GM19043 (cell line): Measurements from ENCODE around the gene E2F2.

Source experiments
- ATAC-seq: cut with Tn5 transposase; IDR thresholded peaks from one replicate; pipeline ENCODE4 v1.9.1; 2021; ENCODE audit warnings: low read depth; ENCODE audit not compliant: unreplicated experiment

Gene E2F2

GRCh38 chr1:23489842-23490241 lies 41.2 kb downstream of the E2F2 start:
- ATAC-seq = no peak

- ATAC-seq = no peak
Measured at GRCh38 chr1:23485002-23485332, 46.1 kb downstream of the E2F2 start.

DNA sequence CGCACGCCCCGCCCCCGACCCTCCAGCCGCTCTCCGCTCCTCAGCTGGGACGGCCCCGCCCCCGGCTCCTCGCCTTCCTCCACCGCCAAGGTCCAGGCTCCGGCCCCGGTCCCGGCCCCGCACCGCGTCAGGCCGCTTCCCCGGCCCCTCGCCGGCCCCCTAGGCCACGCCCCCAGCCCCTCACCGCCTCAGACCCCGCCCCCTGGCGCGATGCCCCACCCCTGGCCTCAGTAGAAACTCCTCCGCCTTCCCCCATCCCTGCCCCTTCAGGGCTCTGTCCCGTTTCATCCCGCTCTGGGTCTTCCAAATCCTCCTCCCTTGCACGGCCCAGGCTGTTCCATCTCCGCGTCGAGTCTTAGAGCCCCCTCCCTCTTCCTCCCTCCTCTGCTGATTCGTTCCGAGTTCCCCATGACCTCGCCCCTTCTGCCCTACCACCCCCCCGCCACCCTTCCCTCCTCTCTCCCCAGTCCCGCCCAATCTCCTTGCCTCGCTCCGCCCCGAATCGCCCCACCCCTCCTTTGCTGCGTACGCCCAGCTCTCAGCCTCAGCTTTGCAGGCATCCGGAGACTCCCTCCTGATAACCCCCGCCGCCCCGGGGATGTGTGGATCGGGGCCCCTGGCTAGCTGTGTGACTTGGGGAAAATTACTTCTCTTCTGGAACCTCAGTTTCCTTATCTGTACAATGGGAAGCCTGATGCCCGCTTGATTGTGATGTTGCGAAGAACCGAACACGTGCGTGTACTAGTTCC lies 46.6 kb downstream of the E2F2 start:
- ATAC-seq = no peak

DNA sequence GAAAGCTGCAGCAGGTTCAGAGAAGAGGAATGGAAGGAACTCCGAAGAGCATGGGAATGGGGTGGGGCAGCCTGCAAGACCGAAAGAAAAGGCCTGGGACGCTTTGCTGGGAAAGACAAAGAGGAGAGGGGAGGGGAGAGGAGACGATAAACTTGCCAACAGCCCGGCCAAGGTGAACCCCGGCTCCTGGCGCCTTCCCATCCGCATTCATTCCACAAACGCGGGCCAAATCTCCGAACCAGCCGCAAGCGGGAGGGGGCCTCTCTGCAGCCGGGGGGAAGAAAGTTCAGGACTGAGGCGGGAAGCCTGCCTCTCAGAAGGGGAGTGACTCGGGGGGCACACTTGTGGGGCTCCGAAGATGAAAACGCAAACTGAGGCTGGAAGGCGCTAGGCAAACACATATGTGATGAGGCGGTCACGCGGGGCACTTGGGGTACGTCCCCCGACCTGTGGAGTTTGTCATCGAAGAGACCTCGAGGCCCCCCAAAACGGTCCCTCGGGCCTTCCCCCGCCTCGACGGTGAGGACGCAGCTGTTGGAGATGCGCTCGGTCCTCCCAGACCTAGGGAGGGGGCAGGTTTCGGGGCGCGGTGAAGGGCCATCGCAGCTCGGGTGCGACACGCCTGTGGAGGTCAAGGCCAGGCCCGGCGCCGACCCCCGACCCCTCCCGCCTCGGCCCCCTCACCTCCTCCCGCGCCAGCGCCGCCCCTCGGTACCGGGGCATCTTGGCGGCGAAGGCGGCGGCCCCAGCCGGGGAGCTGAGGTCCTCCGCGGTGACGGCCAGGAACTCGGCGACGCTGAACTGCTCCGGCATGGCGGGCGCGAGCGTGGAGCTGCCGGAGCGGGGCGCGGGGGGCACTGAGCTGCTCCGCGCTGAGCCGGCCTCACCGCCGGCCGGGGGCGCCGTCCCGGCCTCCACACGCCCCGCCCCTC lies 47.4 kb downstream of the E2F2 start, which contains the start of gene ASAP3:
Gene ASAP3, minus strand, starts transcription at position 859 of the 932 bp plus-strand sequence. Its CDS starts 46 bp downstream, at position 813.
- no peak for ATAC-seq

- no peak for ATAC-seq
Measured at GRCh38 chr1:23481904-23482303, 49.1 kb downstream of the E2F2 start.

- ATAC-seq = no peak
Measured at GRCh38 chr1:23481026-23481597, 49.9 kb downstream of the E2F2 start.

DNA sequence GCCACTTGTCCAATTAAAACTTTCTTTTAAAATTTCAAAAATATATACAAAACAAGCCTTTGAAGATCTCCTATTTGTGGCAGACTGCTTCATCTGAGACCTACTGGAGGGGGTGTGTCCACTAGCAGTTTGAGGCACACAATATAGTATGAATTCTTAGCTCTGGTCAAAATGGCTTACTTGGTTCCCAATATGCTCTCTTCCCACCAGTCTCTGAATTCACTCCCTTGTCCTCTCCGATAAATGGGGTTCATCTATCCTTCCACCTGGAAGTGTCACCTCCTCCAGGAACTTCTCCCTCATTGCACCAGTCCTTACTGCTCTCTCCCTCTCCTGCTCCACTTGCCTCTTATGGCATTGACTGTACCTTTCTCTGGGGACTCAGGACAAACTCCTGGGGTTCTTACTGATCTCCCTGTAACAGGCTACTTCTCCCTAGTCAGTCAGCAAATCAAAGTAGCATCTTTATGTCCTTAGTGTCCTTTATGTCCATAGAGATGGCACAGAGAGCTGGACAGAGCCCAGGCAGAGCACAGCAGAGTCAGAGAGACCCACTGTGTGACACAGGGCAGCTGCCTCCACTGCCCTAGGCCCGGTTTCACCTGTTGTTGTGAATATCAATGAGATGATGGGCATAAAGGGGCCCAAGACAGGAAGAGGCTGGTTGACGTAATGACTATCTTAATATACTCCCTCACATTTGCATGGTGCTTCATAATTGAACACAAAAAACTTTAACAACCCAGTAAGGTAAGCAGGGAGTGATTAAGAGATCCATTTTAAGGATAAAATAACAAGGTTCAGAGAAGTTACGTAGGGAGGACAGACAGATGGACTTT lies 50.6 kb downstream of the E2F2 start:
- ATAC-seq = no peak

DNA sequence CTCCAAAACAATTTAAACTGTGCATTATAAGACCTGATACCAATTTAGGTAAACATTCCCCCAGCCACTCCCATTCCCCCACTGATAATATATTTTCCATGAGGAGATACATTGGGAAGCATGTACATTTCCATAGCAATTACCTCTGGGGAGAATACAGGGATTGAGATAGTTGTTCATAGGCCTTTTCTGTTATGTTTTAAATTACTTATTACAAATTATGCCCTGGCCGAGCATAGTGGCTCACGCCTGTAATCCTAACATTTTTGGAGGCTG lies 51.4 kb downstream of the E2F2 start:
- ATAC-seq = no peak

GRCh38 chr1:23478896-23479665 lies 52.0 kb downstream of the E2F2 start:
- no peak for ATAC-seq

GRCh38 chr1:23477359-23478144 lies 53.5 kb downstream of the E2F2 start:
- ATAC-seq = no peak

DNA sequence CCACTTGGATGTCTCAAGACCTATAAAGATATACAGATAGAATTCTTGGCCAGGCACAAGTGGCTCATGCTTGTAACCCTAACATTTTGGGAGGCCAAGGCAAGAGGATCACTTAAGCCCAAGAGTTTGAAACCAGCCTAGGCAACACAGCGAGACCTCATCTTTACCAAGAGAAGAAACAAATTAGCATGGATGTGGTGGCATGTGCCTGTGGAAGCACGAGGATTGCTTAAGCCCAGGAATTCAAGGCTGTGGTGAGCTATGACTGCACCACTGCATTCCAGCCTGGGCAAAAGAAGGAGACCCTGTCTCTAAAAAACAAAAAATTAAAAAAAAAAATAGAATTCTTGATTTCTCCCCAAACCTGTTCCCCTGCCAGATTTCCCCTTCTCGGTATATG lies 55.4 kb downstream of the E2F2 start:
- ATAC-seq = no peak

DNA sequence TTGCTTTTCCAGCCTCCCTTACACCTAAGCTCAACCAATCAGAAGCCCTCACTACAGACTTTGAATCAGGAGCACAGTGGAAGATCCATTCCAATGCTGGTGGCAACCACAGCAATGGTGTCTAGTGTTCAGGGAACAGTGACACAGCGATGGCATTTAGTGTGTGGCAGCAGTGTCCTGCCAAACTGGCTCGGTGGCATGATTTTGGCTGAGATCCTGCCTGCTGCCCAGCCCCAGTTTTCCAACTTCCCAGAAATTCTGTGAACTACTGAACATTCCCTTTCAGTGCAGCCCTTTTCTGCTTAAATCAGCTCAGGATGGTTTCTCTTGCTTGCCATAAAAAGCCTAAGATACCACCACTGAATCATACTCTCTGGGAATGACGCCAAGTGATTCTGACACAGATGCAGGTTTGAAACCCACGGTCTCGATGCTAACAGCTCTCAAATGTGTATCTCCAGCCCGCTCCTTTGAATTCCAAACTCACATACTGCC lies 55.9 kb downstream of the E2F2 start:
- no peak for ATAC-seq

GRCh38 chr1:23473037-23473800 lies 57.8 kb downstream of the E2F2 start:
- no peak for ATAC-seq

DNA sequence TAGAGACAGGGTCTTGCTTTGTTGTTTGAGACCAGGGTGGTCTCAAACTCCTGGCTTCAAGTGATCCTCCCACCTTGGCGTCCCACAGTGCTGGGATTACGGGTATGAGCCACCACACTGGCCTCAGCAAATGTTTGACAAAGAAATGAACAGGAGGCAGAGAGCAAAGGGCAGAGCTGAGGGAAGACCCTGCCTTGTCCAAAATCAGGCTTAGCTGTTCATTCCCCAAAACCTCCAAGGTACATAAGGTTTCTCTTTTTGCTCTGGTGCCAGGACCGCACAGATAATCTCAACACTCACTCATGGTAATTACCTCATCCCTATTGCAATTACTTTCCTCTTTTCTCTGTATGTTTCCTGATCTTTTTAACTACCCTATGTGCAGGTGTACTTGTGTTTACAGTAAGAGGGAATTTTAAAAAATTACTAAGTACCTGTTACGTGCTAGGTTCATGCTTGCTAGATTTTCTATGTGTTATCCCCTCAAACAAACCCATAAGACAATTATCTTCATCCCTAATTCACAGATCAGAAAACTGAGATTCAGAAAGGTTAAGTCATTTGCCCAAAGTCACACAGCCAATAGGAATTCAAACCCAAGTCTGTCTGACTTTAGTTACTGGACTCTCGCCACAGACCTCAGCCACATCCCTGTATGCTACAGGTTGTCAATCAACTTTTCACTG lies 58.5 kb downstream of the E2F2 start:
- ATAC-seq = no peak

GRCh38 chr1:23471473-23472075 lies 59.5 kb downstream of the E2F2 start:
- no peak for ATAC-seq

GRCh38 chr1:23470282-23471070 lies 60.6 kb downstream of the E2F2 start:
- ATAC-seq = no peak
